B cell (primary cell): ENCODE data around the gene PHKG2. TPM values are rescaled to one million over a fixed set of nuclear protein-coding genes. Genes with fewer than 3 reads are reported as not detected.

Experiments
- ATAC-seq: fragments of 200-7000 bp; cut with Tn5 transposase; one replicate; pipeline ENCODE4 v1.10.0; 2021; ENCODE audit warnings: low read depth, mild to moderate bottlenecking, moderate number of reproducible peaks, moderate library complexity
- CTCF ChIA-PET: fragments of 350-600 bp; sonication (Branson Sonifier 250); formaldehyde crosslinking; loops from one replicate; lab custom pipeline; 2021; ENCODE audit warnings: antibody characterized with exemption, inconsistent platforms; lab: Charles Lee
- POLR2A ChIA-PET: fragments of 350-600 bp; sonication (Branson Sonifier 250); formaldehyde crosslinking; loops from one replicate; lab custom pipeline; 2021; ENCODE audit warnings: antibody characterized with exemption; lab: Charles Lee
- DNase-seq: peaks from one replicate; pipeline ENCODE4 v3.0.0; 2013
- H2AFZ ChIP-seq: 2 replicates; pipeline ENCODE4 v1.6.1; 2012; ENCODE audit warnings: mild to moderate bottlenecking, low read depth, low read length; ENCODE audit not compliant: insufficient read depth, poor library complexity, severe bottlenecking
- H3K27ac ChIP-seq, 2 donors: 1 replicate in 1 of 2; 2 replicates in 1 of 2; pipeline ENCODE4 v1.5.1; 2012 to 2013; ENCODE audit warnings: low read length in 2 of 2, mild to moderate bottlenecking in 2 of 2, moderate library complexity in 1 of 2
- H3K27me3 ChIP-seq, 4 experiments: fragments of 200-600 bp in 1 of 4; sonication (generic) in 1 of 4; replicated peaks in 1 of 4; 1 replicate in 2 of 4; 2 replicates in 2 of 4; pipeline versions ENCODE4 v1.6.1 to v1.7.0; 2013 to 2016; ENCODE audit warnings: low read length in 3 of 4, mild to moderate bottlenecking in 2 of 4, mixed read lengths in 1 of 4, moderate library complexity in 1 of 4; ENCODE audit not compliant: insufficient read depth in 4 of 4, control insufficient read depth in 3 of 4; ENCODE audit errors: control extremely low read depth in 1 of 4
- H3K36me3 ChIP-seq, 2 experiments: replicated peaks in 1 of 2; 1 replicate in 1 of 2; 2 replicates in 1 of 2; pipeline versions ENCODE4 v1.6.1 to v1.7.1; 2013; ENCODE audit warnings: low read length in 1 of 2; ENCODE audit not compliant: insufficient read depth in 2 of 2, control insufficient read depth in 1 of 2; ENCODE audit errors: control extremely low read depth in 1 of 2, extremely low read depth in 1 of 2
- H3K4me1 ChIP-seq, 2 donors: fragments of 200-600 bp in 1 of 2; sonication (generic) in 1 of 2; 1 replicate in 1 of 2; 2 replicates in 1 of 2; pipeline versions ENCODE4 v1.5.1 to v1.6.1; 2013 to 2017; ENCODE audit warnings: low read length in 2 of 2; ENCODE audit not compliant: control insufficient read depth in 2 of 2, insufficient read depth in 2 of 2
- H3K4me2 ChIP-seq: replicated peaks from 2 replicates; pipeline ENCODE3; 2012; ENCODE audit warnings: mild to moderate bottlenecking, low read depth, low read length; ENCODE audit not compliant: poor library complexity, severe bottlenecking
- H3K4me3 ChIP-seq, 5 experiments: fragments of 200-600 bp in 1 of 5; sonication (generic) in 1 of 5; 1 replicate in 3 of 5; 2 replicates in 2 of 5; pipeline versions ENCODE4 v1.5.1 to v1.7.0; 2011 to 2016; ENCODE audit warnings: low read length in 4 of 5, mild to moderate bottlenecking in 4 of 5, low read depth in 2 of 5, control low read depth in 1 of 5, moderate library complexity in 1 of 5; ENCODE audit not compliant: insufficient read depth in 1 of 5; ENCODE audit errors: control extremely low read depth in 1 of 5, extremely low read depth in 1 of 5
- H3K79me2 ChIP-seq: fragments of 200-600 bp; sonication (generic); one replicate; pipeline ENCODE4 v1.6.0; 2016; ENCODE audit warnings: low read length; ENCODE audit not compliant: control insufficient read depth, insufficient read depth
- H3K9ac ChIP-seq: fragments of 200-600 bp; sonication (generic); 2 replicates; pipeline ENCODE4 v1.6.1; 2017; ENCODE audit warnings: mild to moderate bottlenecking, low read length, moderate library complexity
- H3K9me3 ChIP-seq, 3 donors: one replicate each; pipeline versions ENCODE4 v1.6.1 to v1.7.1; 2013; ENCODE audit warnings: low read length in 2 of 3; ENCODE audit not compliant: control insufficient read depth in 2 of 3, insufficient read depth in 1 of 3; ENCODE audit errors: control extremely low read depth in 1 of 3
- H4K20me1 ChIP-seq: 2 replicates; pipeline ENCODE4 v1.6.0; 2012; ENCODE audit warnings: mild to moderate bottlenecking, low read length; ENCODE audit not compliant: insufficient read depth, control insufficient read depth, poor library complexity, severe bottlenecking
- H3K27ac Mint-ChIP-seq: one replicate; pipeline ENCODE4 v1.8.0; 2021; ENCODE audit warnings: mixed read lengths
- H3K27me3 Mint-ChIP-seq: one replicate; pipeline ENCODE4 v1.8.0; 2021; ENCODE audit warnings: mixed read lengths
- H3K4me1 Mint-ChIP-seq: one replicate; pipeline ENCODE4 v1.8.0; 2021; ENCODE audit warnings: mixed read lengths
- H3K4me3 Mint-ChIP-seq: one replicate; pipeline ENCODE4 v1.8.0; 2021; ENCODE audit warnings: mixed read lengths
- H3K9me3 Mint-ChIP-seq: one replicate; pipeline ENCODE4 v1.8.0; 2022; ENCODE audit warnings: mixed read lengths; ENCODE audit not compliant: insufficient read depth
- EZH2 ChIP-seq: IDR thresholded peaks from 2 replicates; pipeline ENCODE4 v1.6.1; 2012; ENCODE audit warnings: borderline replicate concordance, low read depth, mild to moderate bottlenecking, moderate library complexity, low read length; ENCODE audit not compliant: insufficient read depth, poor library complexity, severe bottlenecking
- WGBS: methylation state at CpG from one replicate; pipeline ENCODE4 v1.1.5; 2013; ENCODE audit warnings: missing lambda C conversion rate; ENCODE audit not compliant: insufficient coverage; 5-methylcytosine and 5-hydroxymethylcytosine counted together
- intact Hi-C: fragments of 100-400 bp; cut with micrococcal nuclease; formaldehyde crosslinking; loops from one replicate; pipeline ENCODE4 v1.10.0; 2022
- polyA plus RNA-seq: library from polyadenylated mRNA; depleted of rRNA; stranded (reverse); fragments of >200 nt; gene quantifications from 2 replicates; pipeline ENCODE4 v1.2.3, GENCODE V29; 2012
- total RNA-seq, 2 donors: library from RNA; stranded (reverse); fragments of 120-200 nt in 1 of 2; gene quantifications; 1 replicate in 1 of 2; 2 replicates in 1 of 2; pipeline versions ENCODE4 v1.2.3 to v1.2.4, GENCODE V29; 2013 to 2022
- TF ChIP-seq, protein P1 (sequence below): fragments of 200-600 bp; IDR thresholded peaks from one replicate; pipeline ENCODE4 v1.8.0; 2022; ENCODE audit warnings: antibody characterized with exemption, mild to moderate bottlenecking

The PHKG2 gene
- total and polyA plus RNA-seq, 2 donors (not counting 1 experiment from before 2014, with no cell fraction given) = 55.7 to 80.8 TPM

DNA sequence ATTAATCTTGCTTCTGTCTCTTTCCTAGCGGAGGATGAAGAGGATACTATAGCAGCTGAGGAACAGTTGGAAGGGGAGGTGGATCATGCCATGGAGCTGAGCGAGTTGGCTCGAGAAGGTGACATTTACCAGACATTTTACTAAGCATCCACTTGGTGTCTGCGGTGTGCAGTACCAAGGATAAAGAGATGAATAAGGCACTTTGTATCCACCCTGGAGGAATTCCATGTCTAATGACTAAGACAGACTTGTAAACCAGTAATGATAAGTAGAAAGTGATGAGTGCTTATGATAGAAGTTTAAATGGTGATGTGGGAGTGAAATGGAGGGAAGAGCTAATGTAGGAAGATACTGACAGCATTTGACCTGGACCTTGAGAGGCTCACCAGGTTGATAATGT lies 37.3 kb upstream of the PHKG2 start:
- WGBS = no CpG with 5 or more reads among the region's 4 CpGs
- ChIA-PET CTCF (interaction anchor here (1.0 kb wide), 1 partner anchor 17 kb away, joined by 3 read pairs; no protein-coding TSS in a partner anchor), POLR2A (no interaction called here)
- DNase-seq (no peak), ATAC-seq (no peak)
- TF ChIP-seq EZH2 = no peak
- TF ChIP-seq, protein P1, sequence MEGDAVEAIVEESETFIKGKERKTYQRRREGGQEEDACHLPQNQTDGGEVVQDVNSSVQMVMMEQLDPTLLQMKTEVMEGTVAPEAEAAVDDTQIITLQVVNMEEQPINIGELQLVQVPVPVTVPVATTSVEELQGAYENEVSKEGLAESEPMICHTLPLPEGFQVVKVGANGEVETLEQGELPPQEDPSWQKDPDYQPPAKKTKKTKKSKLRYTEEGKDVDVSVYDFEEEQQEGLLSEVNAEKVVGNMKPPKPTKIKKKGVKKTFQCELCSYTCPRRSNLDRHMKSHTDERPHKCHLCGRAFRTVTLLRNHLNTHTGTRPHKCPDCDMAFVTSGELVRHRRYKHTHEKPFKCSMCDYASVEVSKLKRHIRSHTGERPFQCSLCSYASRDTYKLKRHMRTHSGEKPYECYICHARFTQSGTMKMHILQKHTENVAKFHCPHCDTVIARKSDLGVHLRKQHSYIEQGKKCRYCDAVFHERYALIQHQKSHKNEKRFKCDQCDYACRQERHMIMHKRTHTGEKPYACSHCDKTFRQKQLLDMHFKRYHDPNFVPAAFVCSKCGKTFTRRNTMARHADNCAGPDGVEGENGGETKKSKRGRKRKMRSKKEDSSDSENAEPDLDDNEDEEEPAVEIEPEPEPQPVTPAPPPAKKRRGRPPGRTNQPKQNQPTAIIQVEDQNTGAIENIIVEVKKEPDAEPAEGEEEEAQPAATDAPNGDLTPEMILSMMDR = no peak
- Mint-ChIP-seq H3K4me3 (no peak overlapping the region), H3K4me1 (peaks cover 11% of the 10 kb centered on the region), H3K27ac (no peak overlapping the region), H3K9me3 (no peaks in the 10 kb centered on the region), H3K27me3 (no peaks in the 10 kb centered on the region)
- Histone ChIP-seq H3K79me2 (peaks cover 31% of the 10 kb centered on the region), H3K4me3 (no peak overlapping the region), H3K27ac (no peak overlapping the region), H3K36me3 (peaks cover 24 to 94% of the 10 kb centered on the region in 2 experiments), H2AFZ (no peak overlapping the region), H3K4me2 (no peak overlapping the region), H3K4me1 (peaks cover 5 to 9% of the 10 kb centered on the region in 2 donors), H3K9me3 (no peaks in the 10 kb centered on the region), H3K9ac (no peak overlapping the region), H4K20me1 (peaks cover 47% of the 10 kb centered on the region), H3K27me3 (no peaks in the 10 kb centered on the region)
- intact Hi-C loops = no loop called here

DNA sequence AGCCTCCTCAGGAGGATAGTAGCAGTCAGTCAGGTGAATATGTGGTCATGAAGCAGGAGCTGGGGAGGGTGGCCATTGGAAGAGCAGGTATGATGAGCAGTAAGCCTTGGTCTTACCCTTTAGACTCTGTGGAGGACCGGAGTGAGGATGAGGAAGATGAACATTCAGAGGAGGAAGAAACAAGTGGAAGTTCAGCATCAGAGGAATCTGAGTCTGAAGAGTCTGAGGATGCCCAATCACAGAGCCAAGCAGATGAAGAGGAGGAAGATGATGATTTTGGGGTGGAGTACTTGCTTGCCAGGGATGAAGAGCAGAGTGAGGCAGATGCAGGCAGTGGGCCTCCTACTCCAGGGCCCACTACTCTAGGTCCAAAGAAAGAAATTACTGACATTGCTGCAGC lies 36.5 kb upstream of the PHKG2 start:
- no peak overlapping the region for H3K4me3 ChIP-seq
- Mint-ChIP-seq H3K9me3 (no peaks in the 10 kb centered on the region), H3K4me3 (no peak overlapping the region), H3K27me3 (no peaks in the 10 kb centered on the region), H3K27ac (peak overlapping the region; percentile 44), H3K4me1 (peaks cover 17% of the 10 kb centered on the region)
- ChIA-PET CTCF (no interaction called here), POLR2A (no interaction called here)
- peaks cover 43% of the 10 kb centered on the region for H4K20me1 ChIP-seq
- no peak overlapping the region for H3K4me2 ChIP-seq
- peaks cover 22 to 94% of the 10 kb centered on the region in 2 experiments for H3K36me3 ChIP-seq
- H3K9ac ChIP-seq = no peak overlapping the region
- intact Hi-C loops = no loop called here
- peaks cover 5 to 9% of the 10 kb centered on the region in 2 donors for H3K4me1 ChIP-seq
- H3K79me2 ChIP-seq = peaks cover 28% of the 10 kb centered on the region
- 100% methylated on average over 1 of the region's 1 CpG for WGBS
- no peak overlapping the region for H3K27ac ChIP-seq
- no peaks in the 10 kb centered on the region for H3K9me3 ChIP-seq
- DNase-seq = no peak
- no peak for ATAC-seq
- H2AFZ ChIP-seq = no peak overlapping the region
- H3K27me3 ChIP-seq = no peaks in the 10 kb centered on the region
- TF ChIP-seq EZH2 = no peak
- TF ChIP-seq, protein P1 = no peak
